22Rv1 (cell line): ENCODE data around the gene BORA.
"Not testable (repeated sequence)": the region's sequence is repeated elsewhere in the genome, so short reads cannot be mapped to it uniquely, and the experiment has no call there.

Experiments used
- H3K27ac ChIP-seq: fragments of 450-650 bp; 2 replicates; pipeline ENCODE4 v1.5.1; 2017
- CTCF ChIP-seq: fragments of 450-650 bp; IDR thresholded peaks from 2 replicates; pipeline ENCODE4 v1.5.1; 2017; ENCODE audit warnings: mild to moderate bottlenecking
- ZFX ChIP-seq: fragments of 450-650 bp; IDR thresholded peaks from 2 replicates; pipeline ENCODE4 v1.6.1; 2017; ENCODE audit warnings: antibody characterized with exemption, borderline replicate concordance

The BORA gene

GRCh38 chr13:72774019-72774418 is 46.3 kb downstream of the BORA start:
- TF ChIP-seq ZFX (no peak), CTCF (no peak)

GRCh38 chr13:72781451-72782439 is 54.0 kb downstream of the BORA start, which contains the start of the genes DIS3 and PIBF1:
DIS3 (minus strand) TSS chr13:72781900; CDS start chr13:72781832, 68 bp downstream.
PIBF1 (plus strand) TSS chr13:72782133; CDS start chr13:72783470, 1,337 bp downstream.
- H3K27ac ChIP-seq, result peak within 1 kb of the TSS; percentile 81
- TF ChIP-seq CTCF (peak; percentile 24), ZFX (no peak)

More at GRCh38 chr13:72774019-72774418, 46.3 kb downstream of the BORA start:
- no peak overlapping the region for H3K27ac ChIP-seq

GRCh38 chr13:72782717-72783116 is 55.0 kb downstream of the BORA start:
- peak overlapping the region; percentile 81 for H3K27ac ChIP-seq
- TF ChIP-seq ZFX (no peak), CTCF (no peak)

- not testable (repeated sequence) for H3K27ac ChIP-seq
Measured at GRCh38 chr13:72784679-72785078, 57.0 kb downstream of the BORA start.

GRCh38 chr13:72788831-72789230 is 61.1 kb downstream of the BORA start:
- TF ChIP-seq ZFX (no peak), CTCF (no peak)
- H3K27ac ChIP-seq, result no peak overlapping the region

- no peak overlapping the region for H3K27ac ChIP-seq
- TF ChIP-seq ZFX (no peak), CTCF (no peak)
Measured at GRCh38 chr13:72792640-72793039, 64.9 kb downstream of the BORA start.

GRCh38 chr13:72798817-72799216 is 71.1 kb downstream of the BORA start:
- TF ChIP-seq CTCF (no peak), ZFX (no peak)
- H3K27ac ChIP-seq, result no peak overlapping the region
